A673 (cell line): ENCODE measurements around the gene ARFGAP2. TPM values are rescaled to one million over a fixed set of nuclear protein-coding genes. Genes with fewer than 3 reads are reported as not detected.
A peak's percentile ranks its signal among the peaks of the same experiment; 100 is the strongest.

ENCODE experiments used
- BruUV-seq: library from RNA; stranded (reverse); fragments of 400-500 nt; replicated peaks from 2 replicates; lab custom pipeline; 2021; lab: Mats Ljungman, UMichigan
- CTCF ChIA-PET: fragments of 300-600 bp; sonication (Branson Sonifier 250); formaldehyde crosslinking; loops from one replicate; lab custom pipeline; 2022; ENCODE audit warnings: antibody characterized with exemption; lab: Charles Lee
- POLR2A ChIA-PET: fragments of 300-600 bp; sonication (Branson Sonifier 250); formaldehyde crosslinking; loops from one replicate; lab custom pipeline; 2022; ENCODE audit warnings: antibody characterized with exemption; ENCODE audit not compliant: low non-redundant PET; lab: Charles Lee
- DNase-seq: peaks from one replicate; pipeline ENCODE4 v3.0.0-alpha.2; 2015; ENCODE audit warnings: low spot score
- H3K27ac ChIP-seq: fragments of 200-600 bp; sonication (generic); 2 replicates; pipeline ENCODE4 v1.5.1; 2016; ENCODE audit warnings: mixed run types, low read depth, mild to moderate bottlenecking, mixed read lengths, antibody characterized with exemption, low read length; ENCODE audit not compliant: poor library complexity, severe bottlenecking
- H3K27me3 ChIP-seq: fragments of 200-600 bp; sonication (generic); replicated peaks from 2 replicates; pipeline ENCODE4 v1.6.1; 2017; ENCODE audit warnings: mixed run types, low read depth, mild to moderate bottlenecking, mixed read lengths, antibody characterized with exemption, low read length; ENCODE audit not compliant: insufficient read depth, poor library complexity
- H3K36me3 ChIP-seq: fragments of 200-600 bp; sonication (generic); 2 replicates; pipeline ENCODE4 v1.6.1; 2016; ENCODE audit warnings: mixed run types, mild to moderate bottlenecking, mixed read lengths, antibody characterized with exemption, low read length; ENCODE audit not compliant: insufficient read depth, poor library complexity, severe bottlenecking
- H3K4me1 ChIP-seq: fragments of 200-600 bp; sonication (generic); 2 replicates; pipeline ENCODE4 v1.6.1; 2017; ENCODE audit warnings: mixed run types, mild to moderate bottlenecking, mixed read lengths, antibody characterized with exemption, low read length; ENCODE audit not compliant: insufficient read depth, poor library complexity, severe bottlenecking
- H3K4me3 ChIP-seq: fragments of 200-600 bp; sonication (generic); 2 replicates; pipeline ENCODE4 v1.5.1; 2016; ENCODE audit warnings: low read depth, mixed run types, mild to moderate bottlenecking, mixed read lengths, low read length; ENCODE audit not compliant: poor library complexity, severe bottlenecking
- H3K9me3 ChIP-seq: fragments of 200-600 bp; sonication (generic); 2 replicates; pipeline ENCODE4 v1.6.1; 2016; ENCODE audit warnings: mixed run types, low read depth, mild to moderate bottlenecking, mixed read lengths, antibody characterized with exemption, low read length; ENCODE audit not compliant: poor library complexity, severe bottlenecking
- CTCF ChIP-seq: fragments of 300-800, 200-600 bp; sonication (generic); conservative IDR thresholded peaks from 2 replicates; pipeline ENCODE4 v1.5.1; 2017; ENCODE audit warnings: low read depth, mild to moderate bottlenecking, antibody characterized with exemption, low read length, moderate library complexity, mixed read lengths
- EZH2 ChIP-seq: fragments of 200-600 bp; sonication (generic); IDR thresholded peaks from 2 replicates; pipeline ENCODE4 v1.6.1; 2017; ENCODE audit warnings: borderline replicate concordance, low read depth, mild to moderate bottlenecking, mixed read lengths, antibody characterized with exemption, low read length; ENCODE audit not compliant: poor library complexity, severe bottlenecking
- intact Hi-C: fragments of 100-400 bp; cut with micrococcal nuclease; formaldehyde crosslinking; loops from one replicate; pipeline ENCODE4 v1.10.0; 2022; ENCODE audit not compliant: unreplicated experiment
- total RNA-seq: library from RNA; stranded (reverse); gene quantifications from 2 replicates; pipeline ENCODE4 v1.2.3, GENCODE V29; 2021

Gene ARFGAP2
- total RNA-seq, 1 experiment from 2014 or later, result 179 TPM

DNA sequence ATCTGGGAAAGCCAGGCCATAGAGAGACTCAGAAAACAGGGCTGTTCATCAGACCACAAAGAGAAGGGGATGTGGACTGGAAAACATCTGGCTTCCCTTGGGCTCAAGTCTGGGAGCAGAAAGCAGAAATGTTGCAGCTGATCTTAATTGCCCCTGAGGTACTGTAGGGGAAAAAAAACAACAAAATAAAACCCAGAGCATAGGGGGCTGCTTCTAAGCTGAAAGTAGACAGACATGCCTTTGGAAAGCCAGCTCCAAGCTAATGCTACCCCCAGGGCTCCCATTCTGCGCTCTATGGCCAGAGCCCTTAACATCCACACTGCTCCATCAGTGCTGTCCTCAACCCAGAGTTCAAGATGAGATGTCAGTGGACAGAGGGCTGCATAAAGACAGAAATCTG lies 11.6 kb upstream of the ARFGAP2 start:
- Histone ChIP-seq H3K27me3 (no peaks in the 10 kb centered on the region), H3K4me1 (peaks cover 24% of the 10 kb centered on the region), H3K4me3 (no peak overlapping the region), H3K9me3 (no peaks in the 10 kb centered on the region), H3K36me3 (no peaks in the 10 kb centered on the region), H3K27ac (no peak overlapping the region)
- no TSS peak for BruUV-seq
- POLR2A ChIA-PET, result interaction anchor here (0.6 kb wide), 1 partner anchor 22 kb away, joined by 3 read pairs; no protein-coding TSS in a partner anchor
- DNase-seq, result no peak
- intact Hi-C loops, result no loop called here
- CTCF ChIA-PET, result interaction anchor here (1.2 to 2.0 kb wide), 3 partner anchors 9 to 71 kb away, joined by 3 to 4 read pairs (median 4); partner anchors contain the start of gene DDB2
- no peak for TF ChIP-seq CTCF
- TF ChIP-seq EZH2, result no peak

GRCh38 chr11:47187723-47188122 lies 11.0 kb upstream of the ARFGAP2 start:
- H3K27me3 ChIP-seq, result no peaks in the 10 kb centered on the region
- TF ChIP-seq EZH2 (no peak), CTCF (no peak)
- no peak overlapping the region for H3K27ac ChIP-seq
- H3K4me1 ChIP-seq, result peaks cover 24% of the 10 kb centered on the region
- H3K4me3 ChIP-seq, result peak overlapping the region; percentile 58
- CTCF ChIA-PET, result interaction anchor here (1.1 to 2.0 kb wide), 4 partner anchors 8 to 167 kb away, joined by 3 to 4 read pairs (median 4); partner anchors contain the start of gene DDB2
- H3K9me3 ChIP-seq, result no peaks in the 10 kb centered on the region
- intact Hi-C loops, result loop anchor here (2.0 kb wide), 1 partner anchor 27 kb away; the partner anchor contains the start of gene DDB2
- POLR2A ChIA-PET, result no interaction called here
- H3K36me3 ChIP-seq, result no peaks in the 10 kb centered on the region
- no peak for DNase-seq
- BruUV-seq, result no TSS peak

DNA sequence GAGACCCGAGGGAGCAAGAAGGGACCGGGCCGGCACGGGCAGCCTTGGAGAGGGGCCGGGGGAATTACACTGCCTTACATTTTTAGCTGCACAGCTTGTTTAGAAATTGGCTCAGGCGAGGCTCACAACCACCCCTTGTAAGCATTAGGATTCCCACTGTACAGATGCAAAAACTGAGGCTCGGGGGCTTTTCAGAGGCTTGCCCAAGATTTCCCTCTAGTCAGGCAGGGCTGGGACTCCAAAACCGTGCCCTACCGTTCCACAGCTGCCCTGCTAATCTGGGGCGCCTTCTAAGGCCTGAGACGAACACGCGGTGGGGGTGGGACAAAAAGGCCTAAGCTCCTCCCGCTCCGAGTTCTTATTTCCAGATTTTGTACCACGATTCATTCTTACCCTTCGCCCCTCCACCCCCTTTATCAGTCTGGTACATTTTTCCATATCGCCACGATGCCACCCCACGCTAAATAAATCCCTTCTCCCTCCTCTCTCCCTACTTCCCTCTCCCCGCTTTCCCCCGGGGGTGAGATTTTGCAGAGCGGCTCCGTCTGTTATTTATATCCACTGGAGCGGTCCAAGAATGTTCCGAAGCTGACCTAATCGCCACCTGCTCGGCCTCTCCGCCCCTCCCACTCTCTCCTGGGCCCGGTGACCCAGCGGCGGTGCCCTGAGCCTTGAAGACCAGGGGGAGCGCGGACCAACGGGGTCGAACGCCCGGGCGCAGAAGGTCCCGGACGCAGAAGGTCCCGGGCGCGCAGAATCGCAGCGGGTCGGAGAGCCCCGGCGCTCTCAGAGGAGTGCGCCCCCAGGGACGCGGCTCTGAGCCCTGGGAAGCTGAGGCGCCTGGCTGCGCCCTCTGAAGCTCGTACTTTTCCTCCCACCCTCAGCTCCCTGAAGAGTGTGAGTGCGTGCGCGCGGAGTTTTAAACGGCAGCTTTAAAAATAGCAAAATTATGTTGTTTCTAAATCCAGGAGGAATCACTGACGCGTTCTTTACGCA lies 10.3 kb upstream of the ARFGAP2 start:
- H3K9me3 ChIP-seq, result no peaks in the 10 kb centered on the region
- DNase-seq, result peak; percentile 90
- H3K4me3 ChIP-seq, result peak overlapping the region; percentile 58
- POLR2A ChIA-PET, result interaction anchor here (0.6 kb wide), 1 partner anchor 41 kb away, joined by 3 read pairs; no protein-coding TSS in a partner anchor
- peak overlapping the region; percentile 40 for H3K27ac ChIP-seq
- no TSS peak for BruUV-seq
- CTCF ChIA-PET, result interaction anchor here (1.1 to 2.0 kb wide), 3 partner anchors 28 to 168 kb away, joined by 3 to 4 read pairs (median 4); partner anchors contain the start of gene DDB2
- intact Hi-C loops, result loop anchor here (2.0 kb wide), 1 partner anchor 28 kb away; the partner anchor contains the start of gene DDB2
- H3K4me1 ChIP-seq, result peaks cover 24% of the 10 kb centered on the region
- TF ChIP-seq CTCF (peak; percentile 48; the same call in 1 of the 2 replicates), EZH2 (no peak)
- no peaks in the 10 kb centered on the region for H3K36me3 ChIP-seq
- no peaks in the 10 kb centered on the region for H3K27me3 ChIP-seq
